HepG2 (cell line): ENCODE data around the gene ADAMTS4. TPM values are rescaled to one million over a fixed set of nuclear protein-coding genes. Genes with fewer than 3 reads are reported as not detected.

ENCODE experiments used
- ATAC-seq: fragments of 200-7000 bp; cut with Tn5 transposase; 3 replicates; pipeline ENCODE4 v1.9.1; 2020; ENCODE audit warnings: mild to moderate bottlenecking, moderate library complexity
- BruUV-seq: library from RNA; stranded (reverse); fragments of 400-500 nt; replicated peaks from 2 replicates; lab custom pipeline; 2021; lab: Mats Ljungman, UMichigan
- CTCF ChIA-PET: fragments of 300-600 bp; formaldehyde crosslinking; extraction: SDS; loops from one replicate; lab custom pipeline; 2021; ENCODE audit warnings: low total read pairs, inconsistent platforms, low intra/inter-chr PET ratio; lab: Yijun Ruan, JAX
- POLR2A ChIA-PET: fragments of 350-600 bp; sonication (Branson Sonifier 250); formaldehyde crosslinking; loops from one replicate; lab custom pipeline; 2020; ENCODE audit warnings: antibody characterized with exemption, inconsistent platforms; lab: Yijun Ruan, JAX
- DNase-seq: peaks from one replicate; pipeline ENCODE4 v3.0.0-alpha.2; 2015; ENCODE audit warnings: low spot score
- FAIRE-seq: peaks from 3 replicates; lab custom pipeline; 2011; peaks lifted over from hg19 to GRCh38; lab: Jason Lieb, UNC
- H2AFZ ChIP-seq: one replicate; pipeline ENCODE4 v1.6.1; 2011; ENCODE audit warnings: low read length, inconsistent platforms
- H3K27ac ChIP-seq: fragments of 300-600 bp; 3 replicates; pipeline ENCODE4 v1.8.0; 2011; ENCODE audit warnings: mixed run types, mild to moderate bottlenecking, mixed read lengths, low read length, inconsistent platforms; ENCODE audit not compliant: insufficient read depth; ENCODE audit errors: extremely low read length
- H3K27me3 ChIP-seq, 2 experiments: fragments of 200-600 bp in 1 of 2; 2 replicates in 1 of 2; 3 replicates in 1 of 2; pipeline versions ENCODE4 v1.6.0 to v1.8.0; 2011; ENCODE audit warnings: low read length in 2 of 2, mild to moderate bottlenecking in 2 of 2, moderate library complexity in 2 of 2, inconsistent platforms in 1 of 2; ENCODE audit not compliant: insufficient read depth in 2 of 2, control insufficient read depth in 1 of 2
- H3K36me3 ChIP-seq, 2 experiments: fragments of 200-600 bp in 1 of 2; replicated peaks in 1 of 2; 2 replicates in 1 of 2; 3 replicates in 1 of 2; pipeline versions ENCODE4 v1.5.1 to v1.8.0; 2011; ENCODE audit warnings: low read length in 2 of 2, inconsistent platforms in 1 of 2; ENCODE audit not compliant: insufficient read depth in 2 of 2, control insufficient read depth in 1 of 2
- H3K4me1 ChIP-seq: 2 replicates; pipeline ENCODE4 v1.5.1; 2012; ENCODE audit warnings: low read length, inconsistent platforms; ENCODE audit not compliant: insufficient read depth
- H3K4me2 ChIP-seq: 2 replicates; pipeline ENCODE4 v1.6.0; 2011; ENCODE audit warnings: low read depth, low read length, inconsistent platforms
- H3K4me3 ChIP-seq, 3 experiments: fragments of 200-600 bp in 1 of 3; sonication (generic), shearing (Covaris generic) in 1 of 3; replicated peaks in 1 of 3; 2 replicates each; pipeline ENCODE4 v1.5.1; 2011 to 2016; ENCODE audit warnings: low read length in 3 of 3, inconsistent platforms in 2 of 3, low read depth in 2 of 3, mild to moderate bottlenecking in 2 of 3, control low read depth in 1 of 3, mixed read lengths in 1 of 3; ENCODE audit not compliant: insufficient read depth in 1 of 3
- H3K79me2 ChIP-seq: one replicate; pipeline ENCODE4 v1.6.1; 2011; ENCODE audit warnings: low read length, inconsistent platforms; ENCODE audit not compliant: insufficient read depth
- H3K9ac ChIP-seq: 2 replicates; pipeline ENCODE4 v1.6.0; 2011; ENCODE audit warnings: mild to moderate bottlenecking, low read depth, low read length, inconsistent platforms; ENCODE audit not compliant: insufficient read depth
- H3K9me3 ChIP-seq: 2 replicates; pipeline ENCODE4 v1.5.1; 2012; ENCODE audit warnings: mild to moderate bottlenecking, low read length
- H4K20me1 ChIP-seq: 2 replicates; pipeline ENCODE4 v1.6.0; 2011; ENCODE audit warnings: inconsistent platforms, mild to moderate bottlenecking, low read length, moderate library complexity; ENCODE audit not compliant: insufficient read depth
- ATF1 ChIP-seq: IDR thresholded peaks from 2 replicates; pipeline ENCODE4 v1.6.1; 2016; ENCODE audit warnings: mild to moderate bottlenecking, control low read depth
- ATM ChIP-seq: fragments of 450-650 bp; IDR thresholded peaks from 2 replicates; pipeline ENCODE4 v1.7.1; 2017; ENCODE audit warnings: mild to moderate bottlenecking, borderline replicate concordance
- BCL6 ChIP-seq: IDR thresholded peaks from 2 replicates; pipeline ENCODE4 v1.6.1; 2016; ENCODE audit warnings: missing genetic modification reagents, missing compliant biosample characterization
- ETS1 ChIP-seq: sonication (generic); formaldehyde crosslinking; IDR thresholded peaks from 2 replicates; pipeline ENCODE4 v1.4.0; 2020; ENCODE audit warnings: missing genetic modification reagents
- HDAC2 ChIP-seq: sonication (generic); formaldehyde crosslinking; IDR thresholded peaks from 2 replicates; pipeline ENCODE4 v1.4.0; 2020; ENCODE audit warnings: missing genetic modification reagents
- HNF4A ChIP-seq: sonication (generic); formaldehyde crosslinking; IDR thresholded peaks from 2 replicates; pipeline ENCODE4 v1.4.0; 2020; ENCODE audit warnings: missing genetic modification reagents
- IKZF1 ChIP-seq: fragments of 450-650 bp; IDR thresholded peaks from 2 replicates; pipeline ENCODE4 v1.7.1; 2016
- IRX3 ChIP-seq: sonication (generic); formaldehyde crosslinking; IDR thresholded peaks from 2 replicates; pipeline ENCODE4 v1.8.1; 2023; ENCODE audit warnings: mild to moderate bottlenecking, low read depth, missing genetic modification reagents, borderline replicate concordance
- KDM5A ChIP-seq: fragments of 200-600 bp; sonication (generic); IDR thresholded peaks from 2 replicates; pipeline ENCODE4 v1.7.0; 2018; ENCODE audit warnings: antibody characterized with exemption, mild to moderate bottlenecking, low read length, borderline replicate concordance
- MAX ChIP-seq: IDR thresholded peaks from 2 replicates; pipeline ENCODE4 v1.6.1; 2012; ENCODE audit warnings: inconsistent platforms
- NFYB ChIP-seq: sonication (generic); formaldehyde crosslinking; IDR thresholded peaks from 2 replicates; pipeline ENCODE4 v1.4.0; 2020; ENCODE audit warnings: missing genetic modification reagents
- NR2F6 ChIP-seq, 2 experiments: IDR thresholded peaks; 2 replicates each; pipeline ENCODE4 v1.6.1; 2016; ENCODE audit warnings: antibody characterized with exemption in 1 of 2, mild to moderate bottlenecking in 1 of 2
- ZNF136 ChIP-seq: sonication (generic); formaldehyde crosslinking; IDR thresholded peaks from 2 replicates; pipeline ENCODE4 v1.8.1; 2022; ENCODE audit warnings: low read depth, mild to moderate bottlenecking, moderate library complexity, missing genetic modification reagents
- ZNF180 ChIP-seq: sonication (generic); formaldehyde crosslinking; IDR thresholded peaks from 2 replicates; pipeline ENCODE4 v1.4.0; 2020; ENCODE audit warnings: low read depth, missing genetic modification reagents, borderline replicate concordance
- ZNF224 ChIP-seq: sonication (generic); formaldehyde crosslinking; IDR thresholded peaks from 2 replicates; pipeline ENCODE4 v1.5.0; 2020; ENCODE audit warnings: mild to moderate bottlenecking, missing genetic modification reagents
- ZNF253 ChIP-seq: sonication (generic); formaldehyde crosslinking; IDR thresholded peaks from 2 replicates; pipeline ENCODE4 v1.8.0; 2022; ENCODE audit warnings: mild to moderate bottlenecking, missing genetic modification reagents, borderline replicate concordance
- ZNF3 ChIP-seq: IDR thresholded peaks from 2 replicates; pipeline ENCODE4 v1.7.0; 2017; ENCODE audit warnings: inconsistent platforms
- ZNF337 ChIP-seq: sonication (generic); formaldehyde crosslinking; IDR thresholded peaks from 2 replicates; pipeline ENCODE4 v1.5.1; 2020; ENCODE audit warnings: missing genetic modification reagents, low read depth, mild to moderate bottlenecking, borderline replicate concordance
- ZNF740 ChIP-seq: sonication (generic); formaldehyde crosslinking; IDR thresholded peaks from 2 replicates; pipeline ENCODE4 v1.4.0; 2020; ENCODE audit warnings: missing genetic modification reagents
- ZXDC ChIP-seq: sonication (generic); formaldehyde crosslinking; IDR thresholded peaks from 2 replicates; pipeline ENCODE4 v1.5.0; 2020; ENCODE audit warnings: mild to moderate bottlenecking, missing genetic modification reagents
- WGBS: methylation state at CpG from one replicate; pipeline ENCODE4 v1.1.6; 2017; ENCODE audit warnings: low lambda C conversion rate; 5-methylcytosine and 5-hydroxymethylcytosine counted together
- in situ Hi-C: cut with HindIII; loops from 2 replicates; pipeline ENCODE4 v1.10.0; 2017; ENCODE audit warnings: low pct_unique_long_range_greater_than_20kb; ENCODE audit not compliant: extremely low pct_ligation_motif_present
- intact Hi-C: fragments of 100-400 bp; cut with micrococcal nuclease; formaldehyde crosslinking; loops from one replicate; pipeline ENCODE4 v1.10.0; 2022; ENCODE audit not compliant: unreplicated experiment
- polyA plus RNA-seq, 8 experiments: library from polyadenylated mRNA; depleted of rRNA in 3 of 8; stranded (reverse) in 7 of 8; unstranded in 1 of 8; fragments of >200 nt; fragmentation: Illumina TruSeq in 4 of 8; extraction: Trizol in 4 of 8; gene quantifications; 2 replicates each; pipeline versions ENCODE4 v1.2.1 to v1.2.3, GENCODE V29; 2011 to 2016; ENCODE audit warnings: low read depth in 4 of 8, missing spikeins in 1 of 8, mixed read lengths in 1 of 8; ENCODE audit not compliant: insufficient read depth in 1 of 8
- total RNA-seq, 5 experiments: library from RNA; depleted of rRNA; stranded (reverse); fragments of >200 nt; fragmentation: Illumina TruSeq; extraction: Trizol; gene quantifications; 2 replicates each; pipeline ENCODE4 v1.2.3, GENCODE V29; 2016; ENCODE audit warnings: low read depth in 1 of 5

Gene ADAMTS4
- total and polyA plus RNA-seq, 2 of the 13 experiments (the other 11 are each of a cell fraction or from before 2014, with no cell fraction given): 0.51 to 1.7 TPM

- in situ Hi-C loops: no loop called here
- no peak for TF ChIP-seq IKZF1
- TF ChIP-seq ZNF337 (CRISPR knock-in tag): no peak
- no peak for TF ChIP-seq ZNF253
- peak; percentile 31; the same call in 1 of the 2 replicates for TF ChIP-seq ZNF740 (CRISPR knock-in tag)
- no peak for TF ChIP-seq IRX3 (CRISPR knock-in tag)
- TF ChIP-seq HDAC2 (CRISPR knock-in tag): 0 out of 2 replicates have a peak, but pooled peaks have one; percentile 7
- TF ChIP-seq NFYB (CRISPR knock-in tag): no peak
- no peak for TF ChIP-seq ATF1
- TF ChIP-seq ZNF3 (CRISPR knock-in tag): no peak
- no peak for TF ChIP-seq BCL6 (CRISPR knock-in tag)
- TF ChIP-seq MAX: 0 out of 2 replicates have a peak, but pooled peaks have one; percentile 11
- TF ChIP-seq ATM: no peak
- TF ChIP-seq KDM5A: no peak
- no peak for TF ChIP-seq ETS1 (CRISPR knock-in tag)
- no peak for TF ChIP-seq ZNF180 (CRISPR knock-in tag)
- no peak for TF ChIP-seq NR2F6 (IDR thresholded peaks at IDR 0.05)
- TF ChIP-seq NR2F6 (CRISPR knock-in tag; IDR thresholded peaks at IDR 0.05): peak; percentile 25; the same call in 1 of the 2 replicates
- TF ChIP-seq ZXDC: no peak
- no peak for TF ChIP-seq ZNF136 (CRISPR knock-in tag)
- TF ChIP-seq HNF4A (CRISPR knock-in tag): peak; percentile 24; the same call in 1 of the 2 replicates
- no peak for TF ChIP-seq ZNF224
Observed at GRCh38 chr1:161159913-161160243, 39.0 kb downstream of the ADAMTS4 start.

More at GRCh38 chr1:161159913-161160243, 39.0 kb downstream of the ADAMTS4 start:
- ATAC-seq (no peak), FAIRE-seq (no peak), DNase-seq (no peak)
- Histone ChIP-seq H3K9ac (peak overlapping the region; percentile 91), H2AFZ (no peak overlapping the region), H3K9me3 (no peaks in the 10 kb centered on the region), H3K27me3 (no peaks in the 10 kb centered on the region; a peak in 1 of 5 replicates), H3K27ac (peak overlapping the region; percentile 64), H3K4me2 (peak overlapping the region; percentile 97), H3K36me3 (peaks cover 11 to 39% of the 10 kb centered on the region in 2 experiments; a peak in 4 of 5 replicates), H3K4me1 (peaks cover 39% of the 10 kb centered on the region), H3K79me2 (peaks cover 10% of the 10 kb centered on the region), H4K20me1 (no peaks in the 10 kb centered on the region), H3K4me3 (peak overlapping the region; percentile 84 to 95 (median 94))
- intact Hi-C loops: no loop called here
- ChIA-PET POLR2A (no interaction called here), CTCF (no interaction called here)
- BruUV-seq: no TSS peak
- 21% methylated on average over 11 of the region's 11 CpGs for WGBS
